Measurements from ENCODE around the gene ZNF385B. TPM values are rescaled to one million over a fixed set of nuclear protein-coding genes. Genes with fewer than 3 reads are reported as not detected.

ZNF385B gene
- total RNA-seq, 1 donor from 2014 or later: 1.9 TPM

GRCh38 chr2:179882851-179883806, 21.7 kb upstream of the ZNF385B start:
- Mint-ChIP-seq H3K4me3 (no peak overlapping the region), H3K4me1 (ENCODE audit: unreplicated experiment) (peaks cover 4% of the 10 kb centered on the region), H3K27me3 (peaks cover 2% of the 10 kb centered on the region), H3K9me3 (no peaks in the 10 kb centered on the region), H3K36me3 (no peaks in the 10 kb centered on the region), H3K27ac (no peak overlapping the region)
- no peak for DNase-seq (ENCODE audit: extremely low spot score, unreplicated experiment)
- TF ChIP-seq CTCF (conservative IDR thresholded peaks at IDR 0.05): no peak

GRCh38 chr2:179877601-179878364, 16.4 kb upstream of the ZNF385B start:
- Mint-ChIP-seq H3K9me3 (no peaks in the 10 kb centered on the region), H3K27me3 (peaks cover 8% of the 10 kb centered on the region)
- no peak for TF ChIP-seq CTCF (conservative IDR thresholded peaks at IDR 0.05)

GRCh38 chr2:179876266-179876665, 14.9 kb upstream of the ZNF385B start:
- peaks cover 2% of the 10 kb centered on the region for H3K4me1 Mint-ChIP-seq (ENCODE audit: unreplicated experiment)
- TF ChIP-seq CTCF (conservative IDR thresholded peaks at IDR 0.05): peak; percentile 17
- H3K9me3 Mint-ChIP-seq: no peaks in the 10 kb centered on the region
- no peak overlapping the region for H3K27ac Mint-ChIP-seq
- peaks cover 14% of the 10 kb centered on the region for H3K27me3 Mint-ChIP-seq
- no peak overlapping the region for H3K4me3 Mint-ChIP-seq
- H3K36me3 Mint-ChIP-seq: no peaks in the 10 kb centered on the region
- no peak for DNase-seq (ENCODE audit: extremely low spot score, unreplicated experiment)

More at GRCh38 chr2:179877601-179878364, 16.4 kb upstream of the ZNF385B start:
- no peak for DNase-seq (ENCODE audit: extremely low spot score, unreplicated experiment)
- H3K27ac Mint-ChIP-seq: no peak overlapping the region
- H3K36me3 Mint-ChIP-seq: no peaks in the 10 kb centered on the region
- H3K4me3 Mint-ChIP-seq: no peak overlapping the region
- peaks cover 4% of the 10 kb centered on the region for H3K4me1 Mint-ChIP-seq (ENCODE audit: unreplicated experiment)

GRCh38 chr2:179875864-179876263, 14.5 kb upstream of the ZNF385B start:
- no peak for DNase-seq (ENCODE audit: extremely low spot score, unreplicated experiment)
- H3K9me3 Mint-ChIP-seq: no peaks in the 10 kb centered on the region
- H3K4me3 Mint-ChIP-seq: no peak overlapping the region
- H3K4me1 Mint-ChIP-seq (ENCODE audit: unreplicated experiment): no peaks in the 10 kb centered on the region
- H3K36me3 Mint-ChIP-seq: no peaks in the 10 kb centered on the region
- H3K27me3 Mint-ChIP-seq: peaks cover 17% of the 10 kb centered on the region
- TF ChIP-seq CTCF (conservative IDR thresholded peaks at IDR 0.05): no peak
- no peak overlapping the region for H3K27ac Mint-ChIP-seq

GRCh38 chr2:179862898-179863458, 1.6 kb upstream of the ZNF385B start:
- peaks cover 5% of the 10 kb centered on the region for H3K4me1 Mint-ChIP-seq (ENCODE audit: unreplicated experiment)
- H3K4me3 Mint-ChIP-seq: no peak overlapping the region
- no peak for DNase-seq (ENCODE audit: extremely low spot score, unreplicated experiment)

More at GRCh38 chr2:179862898-179863458, 1.6 kb upstream of the ZNF385B start:
- Mint-ChIP-seq H3K27me3 (peaks cover 86% of the 10 kb centered on the region), H3K27ac (no peak overlapping the region), H3K9me3 (no peaks in the 10 kb centered on the region), H3K36me3 (no peaks in the 10 kb centered on the region)
- TF ChIP-seq CTCF (conservative IDR thresholded peaks at IDR 0.05): no peak

All from type B pancreatic cell (in vitro differentiated cells).